HT-29 (cell line): ENCODE data around the gene RECQL5. TPM values are rescaled to one million over a fixed set of nuclear protein-coding genes. Genes with fewer than 3 reads are reported as not detected.

Source experiments
- DNase-seq: peaks from one replicate; pipeline ENCODE4 v3.0.0-alpha.2; 2015; ENCODE audit warnings: low spot score
- total RNA-seq: library from RNA; depleted of rRNA; stranded (reverse); fragments of >200 nt; shearing (Covaris generic); gene quantifications from 2 replicates; pipeline ENCODE4 v1.2.3, GENCODE V29; 2014

The RECQL5 gene
- total RNA-seq, 1 experiment from 2014 or later, result 64.6 TPM

GRCh38 chr17:75617675-75618074, 49.3 kb downstream of the RECQL5 start:
- no peak for DNase-seq

GRCh38 chr17:75617218-75617617, 49.7 kb downstream of the RECQL5 start:
- peak; percentile 95 for DNase-seq

- no peak for DNase-seq
Measured at GRCh38 chr17:75616521-75617122, 50.3 kb downstream of the RECQL5 start.

- DNase-seq, result no peak
Measured at GRCh38 chr17:75615301-75615700, 51.7 kb downstream of the RECQL5 start.

GRCh38 chr17:75614556-75615270, 52.2 kb downstream of the RECQL5 start:
- no peak for DNase-seq

- no peak for DNase-seq
Measured at GRCh38 chr17:75614006-75614405, 52.9 kb downstream of the RECQL5 start.

GRCh38 chr17:75612906-75613626, 53.9 kb downstream of the RECQL5 start:
- DNase-seq, result no peak

- DNase-seq, result peak; percentile 44
Measured at GRCh38 chr17:75611851-75612429, 55.0 kb downstream of the RECQL5 start.

GRCh38 chr17:75610103-75610984, 56.6 kb downstream of the RECQL5 start:
- DNase-seq, result peak; percentile 82

GRCh38 chr17:75607086-75607485, 59.9 kb downstream of the RECQL5 start:
- no peak for DNase-seq

GRCh38 chr17:75605790-75606189, 61.2 kb downstream of the RECQL5 start:
- no peak for DNase-seq

- no peak for DNase-seq
Measured at GRCh38 chr17:75604034-75604695, 62.8 kb downstream of the RECQL5 start.

- no peak for DNase-seq
Measured at GRCh38 chr17:75603123-75603522, 63.8 kb downstream of the RECQL5 start.

- DNase-seq, result no peak
Measured at GRCh38 chr17:75602644-75603043, 64.3 kb downstream of the RECQL5 start.

GRCh38 chr17:75601057-75601987, 65.6 kb downstream of the RECQL5 start:
- peak; percentile 82 for DNase-seq

- no peak for DNase-seq
Measured at GRCh38 chr17:75596320-75597087, 70.5 kb downstream of the RECQL5 start.

GRCh38 chr17:75595920-75596313, 71.0 kb downstream of the RECQL5 start:
- no peak for DNase-seq

GRCh38 chr17:75595284-75595919, 71.6 kb downstream of the RECQL5 start:
- DNase-seq, result no peak
